K562 (cell line): ENCODE measurements around the gene BRWD1. TPM values are rescaled to one million over a fixed set of nuclear protein-coding genes. Genes with fewer than 3 reads are reported as not detected.
A peak's percentile ranks its signal among the peaks of the same experiment; 100 is the strongest.

ENCODE experiments used
- BDP1 ChIP-seq: IDR thresholded peaks from 3 replicates; pipeline ENCODE4 v1.6.1; 2011; ENCODE audit not compliant: insufficient read length, insufficient read depth
- CREBBP ChIP-seq: IDR thresholded peaks from one replicate; pipeline ENCODE4 v1.6.1; 2012; ENCODE audit warnings: low read depth, mild to moderate bottlenecking, control low read depth, inconsistent platforms, low read length
- DACH1 ChIP-seq: fragments of 450-650 bp; IDR thresholded peaks from 2 replicates; pipeline ENCODE4 v1.6.1; 2018; ENCODE audit not compliant: partially characterized antibody
- HDAC3 ChIP-seq: fragments of 450-650 bp; IDR thresholded peaks from 2 replicates; pipeline ENCODE4 v1.6.1; 2018; ENCODE audit warnings: borderline replicate concordance, mild to moderate bottlenecking, moderate library complexity; ENCODE audit not compliant: partially characterized antibody
- HDGF ChIP-seq: fragments of 450-650 bp; IDR thresholded peaks from 2 replicates; pipeline ENCODE4 v1.6.1; 2016
- ILF3 ChIP-seq: fragments of 450-650 bp; IDR thresholded peaks from 2 replicates; pipeline ENCODE4 v1.6.1; 2018; ENCODE audit warnings: antibody characterized with exemption, mild to moderate bottlenecking, moderate library complexity, borderline replicate concordance
- PCBP2 ChIP-seq: fragments of 200-400 bp; formaldehyde crosslinking; IDR thresholded peaks from 2 replicates; pipeline ENCODE4 v1.6.1; 2018; ENCODE audit warnings: low read length, low read depth, mild to moderate bottlenecking, moderate library complexity; ENCODE audit not compliant: poor library complexity, severe bottlenecking
- RREB1 ChIP-seq: fragments of 250-450 bp; sonication (Bioruptor Pico); IDR thresholded peaks from 2 replicates; pipeline ENCODE4 v1.4.0; 2020
- SMARCA4 ChIP-seq: fragments of 450-650 bp; IDR thresholded peaks from 2 replicates; pipeline ENCODE4 v1.6.1; 2016
- STAT5B ChIP-seq: fragments of 250-450 bp; sonication (Bioruptor Pico); IDR thresholded peaks from 2 replicates; pipeline ENCODE4 v1.8.0; 2021; ENCODE audit warnings: mild to moderate bottlenecking, inconsistent platforms
- TCFL5 ChIP-seq: fragments of 250-450 bp; sonication (Bioruptor Pico); conservative IDR thresholded peaks from 2 replicates; pipeline ENCODE4 v1.6.1; 2021; ENCODE audit warnings: mild to moderate bottlenecking, moderate library complexity, matching md5 sums
- TEAD2 ChIP-seq: fragments of 450-650 bp; IDR thresholded peaks from 2 replicates; pipeline ENCODE4 v1.6.1; 2016; ENCODE audit warnings: missing genetic modification characterization, control low read depth, missing compliant biosample characterization
- YBX1 ChIP-seq: fragments of 450-650 bp; IDR thresholded peaks from 2 replicates; pipeline ENCODE4 v1.7.1; 2016; ENCODE audit warnings: mild to moderate bottlenecking
- ZBED1 ChIP-seq: IDR thresholded peaks from 2 replicates; pipeline ENCODE4 v1.6.1; 2014
- ZBTB7A ChIP-seq: IDR thresholded peaks from 2 replicates; pipeline ENCODE4 v1.6.1; 2011; ENCODE audit warnings: low read depth, mild to moderate bottlenecking, low read length, moderate library complexity, borderline replicate concordance; ENCODE audit not compliant: control insufficient read depth
- ZNF133 ChIP-seq: fragments of 250-450 bp; sonication (Bioruptor Pico); IDR thresholded peaks from 2 replicates; pipeline ENCODE4 v1.4.0; 2020; ENCODE audit warnings: mild to moderate bottlenecking
- ZNF444 ChIP-seq: fragments of 250-450 bp; sonication (Bioruptor Pico); IDR thresholded peaks from 2 replicates; pipeline ENCODE4 v1.4.0; 2020; ENCODE audit warnings: mild to moderate bottlenecking, moderate library complexity
- polyA plus RNA-seq, 8 experiments: library from polyadenylated mRNA; depleted of rRNA in 4 of 8; stranded (reverse) in 5 of 8; unstranded in 3 of 8; fragments of >200 nt; fragmentation: Nextera tagmentation in 2 of 8; fragmentation: Illumina TruSeq in 1 of 8; extraction: Ambion mirVana in 2 of 8; extraction: Trizol in 1 of 8; gene quantifications; 2 replicates each; pipeline versions ENCODE4 v1.2.1 to v1.2.3, GENCODE V29; 2011 to 2014; ENCODE audit warnings: inconsistent platforms in 1 of 8, missing spikeins in 1 of 8
- total RNA-seq, 7 experiments: library from RNA; depleted of rRNA in 6 of 7; stranded (reverse); fragments of >200 nt in 6 of 7; fragmentation: Illumina TruSeq in 2 of 7; extraction: Trizol in 2 of 7; gene quantifications; 2 replicates each; pipeline versions ENCODE4 v1.2.1 to v1.2.3, GENCODE V29; 2011 to 2021; ENCODE audit warnings: low replicate concordance in 1 of 7
- TF ChIP-seq, protein P1 (sequence below): IDR thresholded peaks from 2 replicates; pipeline ENCODE4 v1.6.1; 2011; ENCODE audit warnings: borderline replicate concordance, low read depth, mild to moderate bottlenecking, moderate library complexity, low read length; ENCODE audit not compliant: insufficient read depth, poor library complexity, severe bottlenecking
- TF ChIP-seq, protein P2 (sequence below): fragments of 450-650 bp; conservative IDR thresholded peaks from 2 replicates; pipeline ENCODE4 v1.6.1; 2016; ENCODE audit warnings: missing genetic modification characterization, low read depth, mild to moderate bottlenecking, control low read depth, missing compliant biosample characterization
- TF ChIP-seq, protein P3 (sequence below), 2 experiments: fragments of 450-650 bp; IDR thresholded peaks; 2 replicates each; pipeline ENCODE4 v1.6.1; 2016

The BRWD1 gene
- total and polyA plus RNA-seq, 9 of the 15 experiments (the other 6 are each of a cell fraction or from before 2014, with no cell fraction given), result 10.1 to 60.2 (median 34.1) TPM

DNA sequence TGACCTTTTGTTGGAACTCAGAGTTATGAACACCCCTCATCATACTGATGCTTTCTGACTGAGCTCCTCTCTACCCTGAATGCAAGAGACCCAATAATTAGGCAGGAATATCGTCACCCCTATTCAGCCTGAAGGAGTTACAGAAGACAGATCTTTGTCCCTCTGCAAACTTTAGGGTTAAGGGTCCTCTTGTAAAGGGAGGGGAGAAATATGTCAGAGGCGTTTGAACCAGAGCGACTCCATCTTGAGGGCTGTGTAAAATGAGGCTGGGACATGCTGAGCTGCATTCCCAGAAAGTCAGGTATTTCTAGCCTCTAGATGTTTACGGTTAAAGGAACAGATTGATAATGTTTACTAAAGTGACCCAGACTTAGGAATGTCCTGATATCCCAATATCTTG, 46.0 kb upstream of the BRWD1 start (continued):
- TF ChIP-seq, protein P1, sequence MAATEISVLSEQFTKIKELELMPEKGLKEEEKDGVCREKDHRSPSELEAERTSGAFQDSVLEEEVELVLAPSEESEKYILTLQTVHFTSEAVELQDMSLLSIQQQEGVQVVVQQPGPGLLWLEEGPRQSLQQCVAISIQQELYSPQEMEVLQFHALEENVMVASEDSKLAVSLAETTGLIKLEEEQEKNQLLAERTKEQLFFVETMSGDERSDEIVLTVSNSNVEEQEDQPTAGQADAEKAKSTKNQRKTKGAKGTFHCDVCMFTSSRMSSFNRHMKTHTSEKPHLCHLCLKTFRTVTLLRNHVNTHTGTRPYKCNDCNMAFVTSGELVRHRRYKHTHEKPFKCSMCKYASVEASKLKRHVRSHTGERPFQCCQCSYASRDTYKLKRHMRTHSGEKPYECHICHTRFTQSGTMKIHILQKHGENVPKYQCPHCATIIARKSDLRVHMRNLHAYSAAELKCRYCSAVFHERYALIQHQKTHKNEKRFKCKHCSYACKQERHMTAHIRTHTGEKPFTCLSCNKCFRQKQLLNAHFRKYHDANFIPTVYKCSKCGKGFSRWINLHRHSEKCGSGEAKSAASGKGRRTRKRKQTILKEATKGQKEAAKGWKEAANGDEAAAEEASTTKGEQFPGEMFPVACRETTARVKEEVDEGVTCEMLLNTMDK, result no peak
- TF ChIP-seq SMARCA4 (no peak), CREBBP (no peak), PCBP2 (no peak), BDP1 (no peak), TCFL5 (peak; percentile 94), TEAD2 (tag) (peak; percentile 85), ZBED1 (no peak), ZNF444 (peak; percentile 84), YBX1 (no peak), HDAC3 (no peak), ZNF133 (peak; percentile 87; the same call in 1 of the 2 replicates), RREB1 (peak; percentile 82; the same call in 1 of the 2 replicates), ILF3 (no peak), HDGF (no peak), DACH1 (no peak), STAT5B (CRISPR knock-in tag) (peak; percentile 72), ZBTB7A (no peak)
- TF ChIP-seq, protein P2, sequence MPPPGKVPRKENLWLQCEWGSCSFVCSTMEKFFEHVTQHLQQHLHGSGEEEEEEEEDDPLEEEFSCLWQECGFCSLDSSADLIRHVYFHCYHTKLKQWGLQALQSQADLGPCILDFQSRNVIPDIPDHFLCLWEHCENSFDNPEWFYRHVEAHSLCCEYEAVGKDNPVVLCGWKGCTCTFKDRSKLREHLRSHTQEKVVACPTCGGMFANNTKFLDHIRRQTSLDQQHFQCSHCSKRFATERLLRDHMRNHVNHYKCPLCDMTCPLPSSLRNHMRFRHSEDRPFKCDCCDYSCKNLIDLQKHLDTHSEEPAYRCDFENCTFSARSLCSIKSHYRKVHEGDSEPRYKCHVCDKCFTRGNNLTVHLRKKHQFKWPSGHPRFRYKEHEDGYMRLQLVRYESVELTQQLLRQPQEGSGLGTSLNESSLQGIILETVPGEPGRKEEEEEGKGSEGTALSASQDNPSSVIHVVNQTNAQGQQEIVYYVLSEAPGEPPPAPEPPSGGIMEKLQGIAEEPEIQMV (tag), result peak; percentile 88
- TF ChIP-seq, protein P3, sequence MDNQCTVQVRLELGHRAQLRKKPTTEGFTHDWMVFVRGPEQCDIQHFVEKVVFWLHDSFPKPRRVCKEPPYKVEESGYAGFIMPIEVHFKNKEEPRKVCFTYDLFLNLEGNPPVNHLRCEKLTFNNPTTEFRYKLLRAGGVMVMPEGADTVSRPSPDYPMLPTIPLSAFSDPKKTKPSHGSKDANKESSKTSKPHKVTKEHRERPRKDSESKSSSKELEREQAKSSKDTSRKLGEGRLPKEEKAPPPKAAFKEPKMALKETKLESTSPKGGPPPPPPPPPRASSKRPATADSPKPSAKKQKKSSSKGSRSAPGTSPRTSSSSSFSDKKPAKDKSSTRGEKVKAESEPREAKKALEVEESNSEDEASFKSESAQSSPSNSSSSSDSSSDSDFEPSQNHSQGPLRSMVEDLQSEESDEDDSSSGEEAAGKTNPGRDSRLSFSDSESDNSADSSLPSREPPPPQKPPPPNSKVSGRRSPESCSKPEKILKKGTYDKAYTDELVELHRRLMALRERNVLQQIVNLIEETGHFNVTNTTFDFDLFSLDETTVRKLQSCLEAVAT (IDR thresholded peaks at IDR 0.05), result no peak
